ENCODE data around the gene PLAU.
A peak's percentile ranks its signal among the peaks of the same experiment; 100 is the strongest.

Gene PLAU

GRCh38 chr10:73910764-73911552 is at the start of gene PLAU:
PLAU (plus strand) TSS chr10:73911132; CDS start chr10:73911556, 424 bp downstream.
- DNase-seq, result no peak

GRCh38 chr10:73862011-73862410 is 48.9 kb upstream of the PLAU start:
- DNase-seq, result no peak

- DNase-seq, result no peak
These were observed 47.7 kb upstream of the PLAU start for GRCh38 chr10:73863039-73863817.

GRCh38 chr10:73864229-73864628 is 46.7 kb upstream of the PLAU start:
- DNase-seq, result no peak

- no peak for DNase-seq
These were observed 45.8 kb upstream of the PLAU start for GRCh38 chr10:73865107-73865458.

GRCh38 chr10:73865459-73866442 is 45.2 kb upstream of the PLAU start:
- no peak for DNase-seq

- DNase-seq, result no peak
These were observed 44.3 kb upstream of the PLAU start for GRCh38 chr10:73866621-73867020.

- DNase-seq, result no peak
These were observed 43.7 kb upstream of the PLAU start for GRCh38 chr10:73867126-73867807.

GRCh38 chr10:73867871-73868631 is 42.9 kb upstream of the PLAU start:
- DNase-seq, result no peak

GRCh38 chr10:73868655-73869195 is 42.2 kb upstream of the PLAU start:
- DNase-seq, result no peak

- DNase-seq, result no peak
These were observed 39.4 kb upstream of the PLAU start for GRCh38 chr10:73871295-73872189.

- DNase-seq, result no peak
These were observed 38.7 kb upstream of the PLAU start for GRCh38 chr10:73872190-73872710.

GRCh38 chr10:73873142-73873837 is 37.6 kb upstream of the PLAU start:
- no peak for DNase-seq

GRCh38 chr10:73873838-73874215 is 37.1 kb upstream of the PLAU start:
- DNase-seq, result no peak

GRCh38 chr10:73874267-73875138 is 36.4 kb upstream of the PLAU start, which contains the start of gene CAMK2G:
CAMK2G (minus strand) TSS chr10:73874555; CDS start chr10:73874461, 94 bp downstream.
- DNase-seq, result peak; percentile 39

- DNase-seq, result no peak
These were observed 35.8 kb upstream of the PLAU start for GRCh38 chr10:73875139-73875475.

GRCh38 chr10:73876157-73876556 is 34.8 kb upstream of the PLAU start:
- DNase-seq, result no peak

- DNase-seq, result no peak
These were observed 34.4 kb upstream of the PLAU start for GRCh38 chr10:73876566-73876965.
